ENCODE results near the gene TRIM52.
"Not testable (repeated sequence)": the region's sequence is repeated elsewhere in the genome, so short reads cannot be mapped to it uniquely, and the experiment has no call there.

Gene TRIM52

DNA sequence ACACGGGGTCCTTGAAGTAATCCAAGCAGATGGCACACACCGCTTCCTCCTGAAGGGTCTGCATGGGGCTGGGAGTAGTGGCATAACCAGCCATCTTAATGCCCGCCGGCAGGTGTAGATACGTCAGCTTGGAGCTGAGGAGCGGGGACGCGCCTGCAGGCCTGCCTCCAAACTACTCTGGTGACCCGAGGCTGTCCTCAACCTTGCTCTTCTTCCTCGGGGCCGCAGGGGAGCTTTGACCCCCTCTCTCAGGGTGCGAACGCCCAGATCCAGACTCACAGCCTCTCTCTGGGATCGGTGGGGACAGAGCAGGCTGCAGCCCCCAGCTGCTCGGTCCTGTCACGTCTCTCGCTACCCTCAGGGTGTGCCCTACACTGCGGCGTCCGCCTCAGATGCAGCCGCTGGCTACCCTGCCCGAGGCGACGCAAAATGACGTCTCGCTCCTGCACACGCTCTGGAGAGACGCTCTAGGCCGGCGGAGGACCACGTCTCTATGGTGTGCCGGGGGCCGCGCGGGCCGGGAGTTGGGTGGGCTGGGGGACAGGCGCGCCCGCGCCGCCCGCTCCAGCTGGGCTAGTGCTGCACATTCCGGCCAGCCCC, at the start of gene TRIM52:
Gene TRIM52, minus strand, starts transcription at position 424 of the 600 bp plus-strand sequence. Its CDS starts 330 bp downstream, at position 94.
- peak; percentile 92 for DNase-seq (ENCODE audit: low spot score)

DNA sequence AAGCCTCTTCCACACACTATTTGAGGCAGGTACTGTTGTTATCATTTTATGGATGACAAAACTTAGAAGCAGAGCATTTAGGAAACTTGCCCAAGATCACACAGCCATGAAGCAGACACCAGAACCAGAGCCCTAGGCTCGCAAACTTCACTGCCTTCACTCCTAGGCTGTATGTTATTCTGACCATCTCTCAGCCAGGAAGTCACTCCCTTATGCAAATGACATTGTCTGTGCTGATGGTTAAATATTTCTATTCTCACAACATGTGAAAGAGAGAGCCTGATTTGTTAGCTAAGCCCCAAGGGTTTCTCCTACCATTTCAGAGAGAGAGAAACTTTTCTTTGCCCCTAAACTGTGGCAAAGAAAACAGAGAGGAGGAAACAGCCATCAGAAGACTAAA, 26.4 kb upstream of the TRIM52 start:
- not testable (repeated sequence) for DNase-seq (ENCODE audit: low spot score)

DNA sequence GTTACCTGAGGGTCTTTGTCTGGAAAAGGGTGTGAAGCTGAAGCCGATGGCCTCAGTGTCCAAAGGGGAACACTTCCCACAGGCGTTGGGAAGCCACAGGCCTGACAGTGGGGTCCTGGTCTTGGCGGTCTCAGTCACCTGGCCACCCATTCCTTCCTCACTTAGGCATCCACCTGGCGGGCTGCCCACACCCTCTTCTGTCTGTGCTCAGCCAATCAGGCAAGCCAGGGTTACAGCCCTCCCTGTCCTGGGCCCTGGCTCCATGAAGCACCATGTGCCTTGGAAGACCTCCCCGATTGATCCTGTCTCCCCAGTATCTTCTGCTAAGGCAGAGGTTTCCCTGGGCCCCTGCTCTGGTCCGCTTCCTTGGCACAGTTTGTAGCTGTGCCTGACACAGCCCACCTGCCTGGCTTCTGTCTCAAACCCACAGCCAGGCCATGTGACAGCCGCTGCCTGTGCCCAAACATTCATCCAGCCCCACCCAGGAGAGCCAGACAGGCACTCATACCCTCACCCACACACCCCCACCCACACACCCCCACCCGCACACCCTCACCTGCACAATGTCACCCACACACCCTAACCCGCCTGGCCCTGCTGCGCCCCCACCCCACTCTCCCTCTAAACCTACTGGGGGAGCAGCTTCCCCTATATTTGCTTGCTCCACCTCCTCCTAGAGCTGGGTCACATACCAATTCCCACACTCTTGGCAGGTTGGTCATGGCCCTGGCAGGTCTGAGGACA, 25.2 kb upstream of the TRIM52 start:
- DNase-seq (ENCODE audit: low spot score), result not testable (repeated sequence)

DNA sequence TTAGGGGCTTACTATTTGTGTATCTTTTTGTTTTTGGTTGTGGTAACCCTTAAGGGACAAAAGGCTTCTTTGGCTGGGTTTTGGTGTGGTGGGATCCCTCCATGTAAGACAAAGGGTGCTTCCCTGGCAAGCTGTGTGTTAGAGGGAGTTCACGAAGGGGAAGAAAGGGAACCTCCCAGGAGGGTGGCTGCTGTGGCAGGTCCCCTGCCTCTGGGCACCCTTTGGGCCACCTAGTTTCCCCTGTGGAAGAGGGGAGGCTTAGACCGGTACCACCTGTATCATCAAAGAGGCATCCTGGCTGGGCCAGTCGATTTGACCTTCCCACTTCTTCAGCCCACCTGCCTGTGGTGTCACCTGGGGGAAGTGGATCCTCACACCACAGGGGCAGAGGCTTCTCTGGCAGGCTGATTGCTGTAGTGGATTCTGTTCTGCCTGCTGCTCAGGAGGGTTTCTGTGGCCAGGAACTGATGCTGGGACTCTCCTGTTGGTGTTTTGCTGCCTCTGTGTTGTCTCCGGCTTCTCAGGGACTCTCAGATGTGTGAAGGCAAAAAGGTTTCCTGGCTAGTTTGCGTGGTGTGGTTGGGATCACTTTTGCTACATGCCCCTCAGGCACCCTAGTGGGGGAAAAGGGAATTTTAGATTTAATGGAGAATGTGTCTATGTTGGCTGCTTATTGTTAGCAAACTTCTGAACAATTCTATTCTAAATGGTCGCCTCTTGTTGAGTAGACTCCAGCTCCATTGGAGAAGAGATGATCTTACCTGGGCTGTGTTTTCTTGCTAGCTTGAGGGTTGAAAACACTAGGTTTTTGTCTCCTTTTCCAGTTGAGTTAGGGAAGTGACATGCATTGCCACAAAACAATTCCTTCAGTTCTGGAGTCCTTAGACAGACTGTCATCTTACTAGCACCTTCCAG, 23.2 kb upstream of the TRIM52 start:
- not testable (repeated sequence) for DNase-seq (ENCODE audit: low spot score)

DNA sequence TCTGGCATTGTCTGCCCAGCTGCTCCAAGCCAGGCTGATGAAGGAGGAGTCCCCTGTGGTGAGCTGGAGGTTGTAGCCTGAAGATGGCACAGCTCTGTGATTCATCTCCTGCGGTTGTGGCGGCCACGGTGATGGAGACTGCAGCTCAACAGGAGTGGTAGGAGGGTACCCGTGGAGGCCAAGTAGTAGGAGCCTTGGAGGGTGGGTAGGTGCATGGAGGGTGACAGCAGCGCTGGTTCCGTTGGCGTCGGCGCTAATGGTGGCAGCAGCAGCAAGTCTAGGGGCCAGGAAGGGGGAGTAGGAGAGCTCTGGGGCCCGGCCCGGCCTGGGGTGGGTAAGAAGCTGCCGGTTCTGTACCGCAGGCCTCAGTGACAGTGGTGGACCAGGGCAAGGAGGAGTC, 22.4 kb upstream of the TRIM52 start:
- no peak for DNase-seq (ENCODE audit: low spot score)

DNA sequence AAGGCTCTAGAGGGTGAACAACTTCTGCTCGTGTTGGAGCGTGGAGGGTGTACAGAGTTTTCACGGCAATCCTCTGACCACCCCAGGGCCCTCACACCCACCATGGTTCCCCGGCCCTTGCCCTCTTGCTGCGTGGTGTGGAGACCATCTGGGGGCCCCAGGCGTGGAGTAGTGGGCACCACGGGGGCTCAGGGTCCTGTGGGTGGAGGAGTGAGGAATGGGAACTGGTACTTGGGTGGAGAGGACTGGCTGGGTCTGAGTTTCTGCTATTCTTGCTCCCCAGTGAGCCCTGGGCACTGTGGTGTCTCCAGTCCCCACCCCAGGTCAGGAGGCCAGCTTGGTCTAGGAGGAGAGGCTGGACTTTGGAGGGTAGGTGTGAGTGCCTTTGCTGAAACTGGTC, 21.9 kb upstream of the TRIM52 start:
- DNase-seq (ENCODE audit: low spot score), result no peak

DNA sequence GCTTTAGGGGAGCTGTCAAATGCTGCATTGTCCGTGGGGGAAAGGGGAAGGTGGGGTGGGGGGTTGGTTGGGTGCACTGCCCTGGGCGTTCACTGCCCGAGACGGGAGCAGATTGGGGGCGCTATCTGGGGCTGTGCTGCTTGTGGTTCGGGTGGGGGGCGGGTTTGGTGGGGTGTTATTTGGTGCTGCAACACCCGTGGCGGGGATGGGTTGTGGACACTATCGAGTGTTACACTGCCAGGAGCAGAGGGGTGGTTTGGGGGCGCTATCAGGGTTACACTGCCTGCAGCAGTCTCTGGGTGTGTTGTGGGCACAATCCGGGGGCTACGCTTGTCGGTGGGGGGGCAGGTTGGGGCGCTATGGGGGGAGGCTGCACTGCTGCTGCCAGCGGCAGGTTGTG, 21.5 kb upstream of the TRIM52 start:
- DNase-seq (ENCODE audit: low spot score), result not testable (repeated sequence)

DNA sequence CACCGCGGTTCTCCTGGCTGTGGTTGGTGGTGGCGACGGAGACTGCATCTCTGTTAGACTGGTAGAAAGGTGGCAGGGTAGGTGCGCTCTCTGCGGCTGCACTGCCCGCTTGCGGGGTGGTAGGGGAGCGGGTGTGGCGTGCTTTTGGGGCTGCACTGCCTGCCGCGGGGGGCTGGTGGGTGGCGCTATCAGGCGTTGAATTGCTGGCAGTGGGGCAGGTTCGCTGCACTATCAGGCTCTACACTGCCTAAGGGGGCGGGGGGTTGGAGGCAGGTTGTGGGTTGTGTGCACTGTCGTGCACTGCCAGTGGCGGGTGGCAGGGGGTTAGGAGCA, 21.0 kb upstream of the TRIM52 start:
- DNase-seq (ENCODE audit: low spot score), result no peak

DNA sequence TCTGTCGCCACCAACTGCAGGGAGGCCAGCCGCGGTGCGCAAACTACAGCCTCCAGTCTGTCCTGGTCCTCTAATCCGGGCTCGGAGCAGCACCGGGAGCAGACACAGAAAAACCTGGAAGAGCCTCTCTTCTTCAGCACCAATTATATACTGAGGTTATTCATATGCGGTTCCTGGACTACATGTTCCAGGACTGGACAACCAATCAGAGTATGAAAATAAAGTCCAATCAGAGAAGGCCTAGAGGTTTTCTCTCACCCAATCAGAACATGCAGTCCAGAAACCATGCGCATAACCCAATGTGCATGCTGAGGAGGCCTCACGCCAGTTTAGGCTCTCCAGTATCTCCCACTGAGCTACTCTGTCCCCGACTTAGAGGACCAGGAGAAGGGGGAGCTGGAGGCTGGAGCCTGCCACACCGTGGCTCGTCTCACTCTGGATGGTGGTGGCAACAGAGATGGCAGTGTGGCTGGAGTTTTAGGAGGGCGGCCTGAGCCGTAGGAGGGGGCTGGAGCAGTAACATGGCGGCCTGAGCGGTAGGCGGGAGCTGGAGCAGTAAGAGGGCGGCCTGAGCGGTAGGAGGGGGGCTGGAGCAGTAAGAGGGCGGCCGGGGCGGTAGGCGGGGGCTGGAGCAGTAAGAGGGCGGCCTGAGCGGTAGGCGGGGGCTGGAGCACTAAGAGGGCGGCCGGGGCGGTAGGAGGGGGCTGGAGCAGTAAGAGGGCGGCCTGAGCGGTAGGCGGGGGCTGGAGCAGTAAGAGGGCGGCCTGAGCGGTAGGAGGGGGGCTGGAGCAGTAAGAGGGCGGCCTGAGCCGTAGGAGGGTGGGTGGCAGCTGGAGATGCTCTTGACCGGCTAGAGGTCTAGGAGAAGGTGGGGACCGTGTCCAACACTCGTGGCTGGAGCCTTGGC, 20.4 kb upstream of the TRIM52 start:
- no peak for DNase-seq (ENCODE audit: low spot score)

DNA sequence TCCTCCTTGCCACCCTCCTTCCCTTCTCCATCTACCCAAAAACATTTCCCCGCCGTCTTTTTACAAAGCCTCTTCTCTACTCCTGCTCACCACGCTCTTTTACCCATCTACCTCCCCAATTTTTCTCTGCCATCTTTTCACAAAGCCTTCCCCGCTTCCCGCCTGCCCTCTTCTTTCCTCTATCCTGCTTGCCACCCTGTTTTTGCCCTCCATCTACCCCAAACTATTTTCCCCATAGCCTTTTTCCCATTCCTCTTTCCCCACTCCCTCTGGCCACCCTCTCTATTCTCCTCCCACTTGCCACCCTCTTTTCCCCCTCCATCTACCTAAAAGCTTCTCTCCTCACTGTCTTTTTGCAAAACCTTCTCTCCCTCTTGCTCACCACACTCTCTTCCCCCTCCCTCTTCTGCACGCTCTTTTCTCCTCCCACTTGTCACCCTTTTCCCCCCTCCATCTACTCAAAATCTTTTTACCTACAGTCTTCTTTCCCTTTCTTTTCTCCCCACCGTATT, 19.4 kb upstream of the TRIM52 start:
- no peak for DNase-seq (ENCODE audit: low spot score)

DNA sequence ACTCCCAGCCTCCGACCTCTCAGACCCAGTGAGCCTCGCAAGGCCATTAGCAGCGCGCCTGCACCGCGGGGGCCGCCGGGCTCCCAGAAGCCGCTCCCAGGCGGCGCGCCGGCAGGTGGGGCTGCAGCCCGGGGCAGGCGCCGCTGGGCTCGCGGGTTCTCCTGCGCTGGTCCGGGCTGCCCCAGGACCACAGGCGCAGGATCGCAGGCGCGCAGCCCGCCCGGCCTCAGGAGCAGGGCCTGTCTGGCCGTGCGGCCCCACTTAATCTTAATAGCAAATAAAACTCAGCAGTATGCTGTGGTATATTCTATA, 12.4 kb upstream of the TRIM52 start:
- not testable (repeated sequence) for DNase-seq (ENCODE audit: low spot score)

DNA sequence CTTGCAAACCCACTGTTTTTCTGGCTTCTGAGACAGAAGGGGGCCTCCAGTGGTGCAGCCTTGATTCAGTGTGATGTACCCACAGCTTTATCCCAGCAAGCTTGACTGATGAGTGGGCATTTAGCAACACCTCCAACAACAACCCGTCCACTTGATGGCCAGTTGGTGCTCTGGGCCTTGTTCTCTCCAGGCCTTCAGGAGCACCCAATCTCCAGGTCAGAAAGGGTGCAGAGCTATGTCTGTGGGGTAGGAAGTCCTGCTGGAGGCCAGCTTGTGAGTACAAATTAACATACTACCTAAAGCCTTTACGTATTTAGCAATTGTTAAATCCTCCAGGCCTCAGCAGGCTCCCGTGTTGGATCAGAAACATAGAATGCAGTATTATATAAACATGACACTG, 10.1 kb upstream of the TRIM52 start:
- DNase-seq (ENCODE audit: low spot score), result no peak

DNA sequence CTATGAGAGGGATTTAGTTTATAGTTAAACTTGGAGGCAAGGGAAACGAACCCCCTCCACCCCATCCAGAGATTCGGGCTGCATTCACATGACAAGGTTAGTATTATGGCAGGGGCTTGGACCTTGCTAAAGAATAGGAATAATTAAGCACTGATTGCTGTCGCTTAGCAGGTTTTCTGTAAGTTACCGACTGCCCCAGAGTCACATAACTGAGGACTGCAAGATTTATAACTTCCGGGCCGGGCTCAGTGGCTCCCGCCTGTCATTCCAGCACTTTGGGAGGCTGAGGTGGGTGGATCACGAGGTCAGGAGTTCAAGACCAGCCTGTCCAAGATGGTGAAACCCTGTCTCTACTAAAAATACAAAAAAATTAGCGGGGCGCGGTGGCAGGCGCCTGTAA, 7.0 kb upstream of the TRIM52 start:
- DNase-seq (ENCODE audit: low spot score), result not testable (repeated sequence)

DNA sequence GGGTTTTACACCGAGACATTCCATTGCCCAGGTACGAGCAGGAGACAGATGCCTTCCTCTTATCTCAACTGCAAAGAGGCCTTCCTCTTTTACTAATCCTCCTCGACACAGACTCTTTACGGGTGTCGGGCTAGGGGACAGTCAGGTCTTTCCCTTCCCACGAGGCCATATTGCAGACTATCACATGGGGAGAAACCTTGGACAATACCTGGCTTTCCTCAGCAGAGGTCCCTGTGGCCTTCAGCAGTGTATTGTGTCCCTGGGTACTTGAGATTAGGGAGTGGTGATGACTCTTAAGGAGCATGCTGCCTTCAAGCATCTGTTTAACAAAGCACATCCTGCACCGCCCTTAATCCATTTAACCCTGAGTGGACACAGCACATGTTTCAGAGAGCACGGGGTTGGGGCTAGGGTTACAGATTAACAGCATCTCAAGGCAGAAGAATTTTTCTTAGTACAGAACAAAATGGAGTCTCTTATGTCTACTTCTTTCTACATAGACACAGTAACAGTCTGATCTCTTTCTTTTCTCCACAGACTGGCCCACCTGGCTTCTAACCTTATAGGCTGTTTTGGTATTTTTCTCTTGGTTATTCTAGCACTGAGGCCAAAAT, 6.5 kb upstream of the TRIM52 start:
- not testable (repeated sequence) for DNase-seq (ENCODE audit: low spot score)

DNA sequence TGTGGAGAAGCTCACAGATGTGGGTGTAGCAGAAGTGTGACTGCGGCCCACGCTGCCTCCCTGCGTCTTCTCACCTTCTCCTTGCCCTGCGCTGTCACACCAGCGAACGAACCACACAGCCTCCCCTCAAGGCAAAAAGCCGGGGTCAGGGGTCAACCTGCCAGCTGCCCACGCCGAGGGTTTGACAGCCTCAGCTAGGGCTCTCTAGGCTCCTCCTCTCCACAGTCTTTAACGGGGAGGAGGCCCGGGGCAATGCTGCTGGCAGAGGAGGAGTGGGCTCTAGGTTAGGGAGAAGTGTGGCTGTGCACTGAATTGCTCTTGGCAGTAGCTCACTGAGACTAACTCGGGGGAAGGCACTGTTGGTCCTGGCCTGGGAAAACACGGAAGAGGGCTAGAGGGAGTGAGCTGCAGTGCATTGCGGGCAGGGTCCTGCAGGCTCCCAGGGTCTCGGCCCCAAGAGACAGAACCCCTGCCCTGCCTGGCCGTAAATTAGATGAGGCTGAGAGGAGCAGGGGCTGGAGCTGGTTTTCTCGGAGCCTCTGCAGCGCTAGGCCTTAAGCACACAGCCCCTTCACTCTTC, 4.2 kb upstream of the TRIM52 start:
- no peak for DNase-seq (ENCODE audit: low spot score)

DNA sequence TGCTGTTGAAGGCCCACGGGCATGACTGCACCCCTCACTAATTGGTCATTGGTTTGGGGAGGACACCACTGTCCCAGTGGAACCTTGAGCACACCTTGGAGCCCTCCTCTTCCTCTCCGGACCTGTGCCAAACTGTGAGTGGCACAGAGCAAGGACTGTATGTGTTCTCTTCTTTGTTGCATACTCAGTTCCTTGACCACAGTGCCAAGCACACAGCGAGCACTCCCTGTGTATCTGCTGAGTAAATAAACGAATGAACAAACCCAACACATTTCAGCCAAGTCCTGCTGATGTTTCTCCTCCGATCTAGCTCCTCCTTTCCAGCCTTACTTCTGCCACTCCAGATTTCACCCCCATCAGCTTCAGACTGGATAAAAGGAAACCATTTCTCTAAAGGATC, 2.7 kb upstream of the TRIM52 start:
- DNase-seq (ENCODE audit: low spot score), result no peak

DNA sequence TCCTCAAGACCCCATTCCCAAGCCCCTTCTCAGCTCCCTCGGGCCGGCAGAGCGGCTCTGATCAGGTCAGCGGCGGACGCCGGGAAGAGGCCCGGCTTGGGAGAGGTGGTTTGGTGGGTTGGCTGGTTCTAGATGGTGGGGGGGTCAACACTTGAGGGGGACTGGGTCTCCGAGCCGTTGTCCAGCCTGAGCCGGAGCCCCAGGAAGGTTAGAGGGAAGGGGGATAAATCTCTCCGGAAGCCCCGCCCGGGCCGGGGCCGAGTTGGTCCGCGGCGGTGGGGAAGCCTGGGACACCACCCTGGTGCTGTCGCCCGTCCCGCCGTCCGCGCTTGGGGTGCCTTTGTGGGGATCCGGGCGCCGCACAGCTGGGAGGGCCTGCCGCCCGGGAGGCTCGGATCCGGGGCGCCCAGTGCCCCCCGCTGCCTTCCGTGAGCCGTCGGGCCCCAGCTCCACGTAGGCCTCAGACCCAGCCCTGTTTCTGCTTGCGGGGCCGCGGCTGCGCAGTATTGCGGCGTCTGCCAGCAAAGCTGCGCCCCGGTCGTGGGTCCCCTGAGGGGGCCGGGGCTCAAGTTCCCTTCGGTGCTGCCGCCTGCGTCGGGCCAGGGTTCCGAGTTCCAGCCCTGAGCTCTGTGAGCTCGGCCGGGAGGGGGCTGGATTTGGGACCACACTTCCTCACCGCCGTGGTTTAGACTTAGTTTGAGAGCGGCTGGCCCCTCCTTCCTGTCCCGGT, 542 bp upstream of the TRIM52 start:
- peak; percentile 68 for DNase-seq (ENCODE audit: low spot score)

DNA sequence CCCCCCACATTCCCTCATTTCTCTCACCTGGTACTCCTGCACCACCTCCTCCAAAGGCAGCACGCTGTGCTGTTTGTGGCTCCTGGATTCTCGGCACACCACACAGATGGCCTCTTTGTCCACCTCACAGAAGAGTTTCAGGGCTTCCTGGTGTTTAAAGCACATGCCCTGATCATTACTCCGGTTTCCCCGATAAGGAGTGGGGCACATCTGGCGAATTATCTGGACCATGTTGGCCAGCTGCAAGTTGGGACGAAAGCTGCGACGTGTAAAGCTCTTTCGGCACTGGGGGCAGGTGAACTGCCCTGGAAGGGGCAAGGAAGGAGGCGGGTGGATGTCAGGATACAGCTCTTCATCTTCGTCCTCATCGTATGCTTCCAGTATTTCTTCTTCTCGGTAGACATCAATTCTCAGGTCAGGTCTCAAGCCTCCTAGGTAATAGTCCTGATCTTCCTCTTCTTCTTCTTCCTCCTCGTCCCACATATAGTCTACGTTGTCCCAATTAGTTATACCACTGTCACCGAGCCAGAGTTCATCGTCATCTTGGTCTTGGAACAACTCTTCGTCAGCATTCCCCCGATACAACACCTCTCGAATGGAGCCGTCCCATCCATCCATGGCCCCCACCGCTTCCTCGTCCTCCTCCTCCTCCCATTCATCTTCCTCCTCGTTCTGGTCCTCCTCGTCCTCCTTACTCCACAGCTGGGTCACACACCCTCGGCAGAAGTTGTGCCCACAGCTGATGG, 796 bp downstream of the TRIM52 start:
- DNase-seq (ENCODE audit: low spot score), result no peak

DNA sequence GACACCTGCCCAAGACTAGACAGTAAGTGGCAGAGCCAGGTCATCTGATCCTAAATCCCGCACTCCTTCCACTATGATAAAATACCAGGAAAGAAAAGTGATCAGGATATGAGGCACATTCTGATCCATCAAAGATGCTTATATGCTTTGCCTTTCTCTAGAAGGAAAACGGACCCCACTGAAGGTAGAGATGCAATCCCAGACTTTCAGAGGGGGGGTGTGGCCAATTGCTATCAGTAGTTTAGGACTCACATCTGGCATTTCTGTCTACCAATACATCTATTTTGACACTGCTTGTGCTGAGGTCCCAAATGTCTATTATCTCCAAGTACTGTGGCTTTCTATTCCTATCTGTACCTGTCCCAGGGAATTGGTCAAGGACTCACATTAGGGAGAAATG, 1.7 kb downstream of the TRIM52 start:
- no peak for DNase-seq (ENCODE audit: low spot score)

DNA sequence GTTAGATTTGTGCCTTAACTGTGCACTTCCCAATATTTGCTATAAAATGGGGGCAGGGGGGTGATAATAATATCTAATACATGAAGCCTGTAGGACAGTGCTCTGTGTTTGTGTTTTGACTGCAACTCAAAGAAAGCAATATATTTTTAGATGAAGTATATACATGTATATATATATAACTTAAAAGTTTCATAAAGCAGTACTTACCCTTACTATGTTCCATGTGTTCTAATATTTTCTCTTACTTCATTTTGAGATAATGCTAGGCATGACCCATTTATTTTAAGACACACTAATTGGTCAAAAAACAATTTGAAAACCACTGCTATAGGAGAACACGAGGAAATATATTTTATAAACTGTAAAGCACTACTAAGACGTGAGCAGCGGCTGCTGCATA, 2.4 kb downstream of the TRIM52 start:
- no peak for DNase-seq (ENCODE audit: low spot score)

Data from CD4-positive, alpha-beta T cell treated with Interleukin-6 at 100 ng/mL for 8 hours (primary cell).